Left lung (tissue), 10 donors: Measurements from ENCODE around the gene LINC01488. TPM values are rescaled to one million over a fixed set of nuclear protein-coding genes. Genes with fewer than 3 reads are reported as not detected.

ENCODE experiments used
- ATAC-seq: fragments of 200-7000 bp; cut with Tn5 transposase; one replicate; pipeline ENCODE4 v1.9.1; 2020; ENCODE audit warnings: moderate library complexity
- DNase-seq, 4 donors: peaks; one replicate each; pipeline ENCODE4 v3.0.0-alpha.2; 2013 to 2020
- H3K27ac ChIP-seq, 2 donors: fragments of 200-600 bp; sonication (generic) in 1 of 2; one replicate each; pipeline versions ENCODE4 v1.5.0 to v1.8.0; 2020 to 2021
- H3K27me3 ChIP-seq, 2 donors: fragments of 200-600 bp; sonication (generic) in 1 of 2; one replicate each; pipeline versions ENCODE4 v1.5.0 to v1.8.0; 2020 to 2021
- H3K36me3 ChIP-seq, 2 donors: fragments of 200-600 bp; sonication (generic) in 1 of 2; one replicate each; pipeline versions ENCODE4 v1.5.0 to v1.8.0; 2020 to 2021
- H3K4me1 ChIP-seq, 2 donors: fragments of 200-600 bp; one replicate each; pipeline ENCODE4 v1.8.0; 2021
- H3K4me3 ChIP-seq, 2 donors: fragments of 200-600 bp; sonication (generic) in 1 of 2; one replicate each; pipeline versions ENCODE4 v1.5.0 to v1.8.0; 2020 to 2021; ENCODE audit warnings: mild to moderate bottlenecking in 1 of 2
- H3K9me3 ChIP-seq, 2 donors: fragments of 200-600 bp; sonication (generic) in 1 of 2; one replicate each; pipeline versions ENCODE4 v1.5.0 to v1.8.0; 2020 to 2021
- CTCF ChIP-seq, 2 donors: fragments of 200-600 bp; sonication (generic) in 1 of 2; IDR thresholded peaks; one replicate each; pipeline versions ENCODE4 v1.5.0 to v1.8.0; 2021; ENCODE audit warnings: antibody characterized with exemption in 2 of 2
- intact Hi-C, 2 donors: fragments of 100-400 bp; cut with DNase I; formaldehyde crosslinking; loops; one replicate each; pipeline versions ENCODE4 v1.11.2 to v1.14.2; 2022
- polyA plus RNA-seq, 6 donors: library from polyadenylated mRNA; unstranded; fragments of 120-200 nt; gene quantifications; one replicate each; pipeline ENCODE4 v1.2.1, GENCODE V29; 2013; ENCODE audit not compliant: insufficient read length in 6 of 6
- total RNA-seq, 2 donors: library from RNA; stranded (reverse); fragmentation: NEBNext Ultra II Directional; extraction: Animal tissue kit (Norgen Biotek cat#: 25700); gene quantifications; one replicate each; pipeline ENCODE4 v1.2.1, GENCODE V29; 2021
- donor health status: DM: no; HTN: yes; CAD: no.
- donor health status: DM: no; HTN: no; CAD: no.

LINC01488 gene
- total and polyA plus RNA-seq, 8 donors: 0.04 to 0.12 (median 0.07) TPM; not detected in 2

- Histone ChIP-seq H3K9me3 (no peaks in the 10 kb centered on the region), H3K4me1 (peaks cover 29 to 53% of the 10 kb centered on the region in 2 donors), H3K4me3 (no peak overlapping the region), H3K36me3 (no peaks in the 10 kb centered on the region), H3K27ac (peak overlapping the region; percentile 78 to 79), H3K27me3 (peaks cover 0 to 22% of the 10 kb centered on the region in 2 donors)
- peak; percentile 84 to 95 (median 88) for DNase-seq
- TF ChIP-seq CTCF (IDR thresholded peaks at IDR 0.05): peak in 1 of 2 donors; percentile 25
- ATAC-seq: peak; percentile 67
- intact Hi-C loops: loop anchor here in 1 of 2 donors (10.0 kb wide), 1 partner anchor 150 kb away; the partner anchor contains the start of gene MYEOV
These were observed 36.9 kb upstream of the LINC01488 start for GRCh38 chr11:69444381-69445130.

GRCh38 chr11:69445131-69445470 lies 36.4 kb upstream of the LINC01488 start:
- no peak for DNase-seq
- H3K4me3 ChIP-seq: no peak overlapping the region
- peak; percentile 0 for ATAC-seq
- peak overlapping the region; percentile 44 to 64 for H3K27ac ChIP-seq
- TF ChIP-seq CTCF (IDR thresholded peaks at IDR 0.05): no peak
- peaks cover 33 to 59% of the 10 kb centered on the region in 2 donors for H3K4me1 ChIP-seq
- intact Hi-C loops: loop anchor here in 1 of 2 donors (10.0 kb wide), 1 partner anchor 150 kb away; the partner anchor contains the start of gene MYEOV
- H3K27me3 ChIP-seq: peaks cover 0 to 28% of the 10 kb centered on the region in 2 donors
- H3K36me3 ChIP-seq: no peaks in the 10 kb centered on the region
- no peaks in the 10 kb centered on the region for H3K9me3 ChIP-seq

- Histone ChIP-seq H3K36me3 (no peaks in the 10 kb centered on the region), H3K9me3 (no peaks in the 10 kb centered on the region), H3K4me1 (peaks cover 35 to 65% of the 10 kb centered on the region in 2 donors), H3K4me3 (no peak overlapping the region), H3K27ac (no peak overlapping the region), H3K27me3 (peaks cover 0 to 37% of the 10 kb centered on the region in 2 donors)
- TF ChIP-seq CTCF (IDR thresholded peaks at IDR 0.05): no peak
- DNase-seq (peak in 1 of 4 donors; percentile 36), ATAC-seq (no peak)
- intact Hi-C loops: loop anchor here in 1 of 2 donors (10.0 kb wide), 1 partner anchor 151 kb away; the partner anchor contains the start of gene MYEOV
These were observed 35.4 kb upstream of the LINC01488 start for GRCh38 chr11:69446108-69446507.

GRCh38 chr11:69447786-69448185 lies 33.7 kb upstream of the LINC01488 start:
- H3K27me3 ChIP-seq: peaks cover 0 to 37% of the 10 kb centered on the region in 2 donors
- intact Hi-C loops: loop anchor here in 1 of 2 donors (10.0 kb wide), 1 partner anchor 153 kb away; the partner anchor contains the start of gene MYEOV
- no peaks in the 10 kb centered on the region for H3K9me3 ChIP-seq
- H3K36me3 ChIP-seq: no peaks in the 10 kb centered on the region
- no peak for TF ChIP-seq CTCF (IDR thresholded peaks at IDR 0.05)
- peaks cover 30 to 57% of the 10 kb centered on the region in 2 donors for H3K4me1 ChIP-seq
- DNase-seq (peak in 1 of 4 donors; percentile 84), ATAC-seq (no peak)
- no peak overlapping the region for H3K27ac ChIP-seq
- no peak overlapping the region for H3K4me3 ChIP-seq
